IgD-negative memory B cell (primary cell): ENCODE measurements around the gene EFCAB11. TPM values are rescaled to one million over a fixed set of nuclear protein-coding genes. Genes with fewer than 3 reads are reported as not detected.

Experiments used
- H3K27ac Mint-ChIP-seq, 3 donors: one replicate each; pipeline ENCODE4 v1.8.0; 2020 to 2022; ENCODE audit warnings: mild to moderate bottlenecking in 3 of 3, mixed read lengths in 3 of 3, moderate library complexity in 1 of 3
- H3K27me3 Mint-ChIP-seq: one replicate; pipeline ENCODE4 v1.8.0; 2021; ENCODE audit warnings: mixed read lengths
- H3K36me3 Mint-ChIP-seq: one replicate; pipeline ENCODE4 v1.8.0; 2020; ENCODE audit warnings: mild to moderate bottlenecking, mixed read lengths
- H3K4me1 Mint-ChIP-seq, 3 donors: one replicate each; pipeline ENCODE4 v1.8.0; 2020 to 2022; ENCODE audit warnings: mixed read lengths in 3 of 3, mild to moderate bottlenecking in 1 of 3
- H3K4me3 Mint-ChIP-seq, 4 donors: one replicate each; pipeline ENCODE4 v1.8.0; 2020 to 2022; ENCODE audit warnings: mild to moderate bottlenecking in 4 of 4, mixed read lengths in 4 of 4, moderate library complexity in 3 of 4
- H3K9me3 Mint-ChIP-seq, 3 donors: one replicate each; pipeline ENCODE4 v1.8.0; 2020 to 2021; ENCODE audit warnings: mixed read lengths in 3 of 3, mild to moderate bottlenecking in 1 of 3
- polyA plus RNA-seq: library from polyadenylated mRNA; unstranded; fragments of 300-500 nt; fragmentation: Illumina TruSeq; gene quantifications from one replicate; pipeline ENCODE4 v1.2.3, GENCODE V29; 2021

Gene EFCAB11
- polyA plus RNA-seq, 1 donor from 2014 or later = 7.8 TPM

DNA sequence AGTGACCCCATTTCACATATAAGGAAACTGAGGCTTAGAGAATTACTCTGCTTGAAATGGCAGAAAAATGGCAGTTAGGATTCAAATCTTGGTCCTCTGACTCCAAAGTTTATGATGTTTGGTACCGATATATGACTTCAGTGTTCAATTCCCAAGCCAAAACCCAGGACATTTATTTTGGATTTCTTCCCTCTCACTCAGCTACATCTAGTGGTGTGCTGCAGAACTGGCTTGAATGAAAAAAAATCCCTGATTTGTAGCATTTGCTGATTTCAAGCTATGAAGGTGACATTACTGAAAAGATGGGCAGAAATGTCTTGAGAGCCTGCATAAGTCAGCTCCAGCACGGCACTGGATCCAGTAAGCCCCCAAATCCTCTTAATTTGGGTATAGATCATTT lies 106.4 kb downstream of the EFCAB11 start:
- no peaks in the 10 kb centered on the region for H3K27me3 Mint-ChIP-seq
- H3K9me3 Mint-ChIP-seq = peaks cover 4 to 5% (median 5%) of the 10 kb centered on the region in 3 donors
- no peak overlapping the region for H3K27ac Mint-ChIP-seq
- no peaks in the 10 kb centered on the region for H3K4me1 Mint-ChIP-seq
- H3K4me3 Mint-ChIP-seq = no peak overlapping the region
- H3K36me3 Mint-ChIP-seq = peaks cover 8% of the 10 kb centered on the region

DNA sequence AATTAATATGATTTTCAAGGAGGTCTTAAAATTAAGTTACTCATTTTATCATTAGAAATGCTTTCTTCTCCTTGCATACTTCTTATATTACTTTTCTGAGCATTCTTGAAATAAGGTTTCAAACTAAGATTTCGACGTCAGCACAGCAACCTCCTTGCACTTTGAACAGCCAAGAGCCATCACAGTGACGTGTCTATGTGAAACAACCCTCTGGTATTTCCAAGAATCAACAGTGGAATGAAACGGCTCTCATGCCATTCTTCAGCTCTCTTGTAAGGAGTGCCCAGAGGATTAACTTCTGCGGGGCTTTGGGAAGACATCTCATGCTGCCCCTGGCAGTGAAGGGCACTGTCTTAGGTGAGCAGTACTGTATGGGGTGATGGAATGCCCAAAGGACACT lies 109.2 kb downstream of the EFCAB11 start:
- H3K27me3 Mint-ChIP-seq = no peaks in the 10 kb centered on the region
- no peak overlapping the region for H3K27ac Mint-ChIP-seq
- H3K9me3 Mint-ChIP-seq = peaks cover 4 to 5% (median 5%) of the 10 kb centered on the region in 3 donors
- no peak overlapping the region for H3K4me3 Mint-ChIP-seq
- H3K4me1 Mint-ChIP-seq = peaks cover 0 to 2% (median 0%) of the 10 kb centered on the region in 3 donors
- H3K36me3 Mint-ChIP-seq = peaks cover 10% of the 10 kb centered on the region

DNA sequence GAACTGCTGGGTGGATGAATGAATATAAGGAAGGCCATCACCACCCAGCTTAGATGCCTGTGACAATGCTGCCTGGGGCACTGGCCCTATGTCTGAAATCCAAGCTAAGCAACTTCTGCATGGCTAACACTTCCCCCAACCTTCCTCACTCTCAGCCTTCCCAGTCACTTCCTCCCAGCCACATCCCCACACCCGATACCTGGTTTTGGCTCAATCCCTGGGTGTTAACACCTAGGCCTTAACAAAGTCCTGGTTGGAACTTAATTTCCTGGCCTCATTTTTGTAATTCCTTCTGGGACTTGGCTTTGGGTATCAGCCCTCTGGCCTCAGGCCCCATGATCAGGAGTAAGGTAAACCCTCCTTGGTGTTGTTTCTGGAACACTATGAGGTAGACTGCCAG lies 110.0 kb downstream of the EFCAB11 start:
- peaks cover 0 to 2% (median 0%) of the 10 kb centered on the region in 3 donors for H3K4me1 Mint-ChIP-seq
- no peak overlapping the region for H3K27ac Mint-ChIP-seq
- peaks cover 10% of the 10 kb centered on the region for H3K36me3 Mint-ChIP-seq
- H3K27me3 Mint-ChIP-seq = no peaks in the 10 kb centered on the region
- peaks cover 4 to 5% (median 5%) of the 10 kb centered on the region in 3 donors for H3K9me3 Mint-ChIP-seq
- no peak overlapping the region for H3K4me3 Mint-ChIP-seq

DNA sequence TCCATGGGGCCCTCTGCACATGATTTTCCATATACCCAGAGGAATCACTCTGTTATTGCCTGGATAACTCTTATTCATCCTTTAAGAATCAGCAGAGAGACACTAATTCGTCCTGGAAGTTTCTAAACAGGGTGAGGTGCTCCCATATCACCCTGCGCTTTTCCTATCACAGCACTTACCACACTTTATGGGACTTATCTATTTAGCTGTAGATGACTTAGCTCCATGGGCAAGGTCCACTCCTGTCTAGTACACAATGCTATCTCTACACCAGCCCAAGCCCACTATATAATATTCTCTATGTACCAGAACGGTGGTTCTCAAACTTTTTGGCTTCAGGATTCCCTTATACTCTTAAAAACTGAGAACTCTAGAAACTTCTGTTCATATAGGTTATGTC lies 111.7 kb downstream of the EFCAB11 start:
- H3K4me3 Mint-ChIP-seq = no peak overlapping the region
- H3K27ac Mint-ChIP-seq = peak overlapping the region in 1 of 3 donors; percentile 12
- peaks cover 0 to 2% (median 0%) of the 10 kb centered on the region in 3 donors for H3K4me1 Mint-ChIP-seq
- peaks cover 7 to 9% (median 8%) of the 10 kb centered on the region in 3 donors for H3K9me3 Mint-ChIP-seq
- H3K27me3 Mint-ChIP-seq = no peaks in the 10 kb centered on the region
- H3K36me3 Mint-ChIP-seq = peaks cover 8% of the 10 kb centered on the region

DNA sequence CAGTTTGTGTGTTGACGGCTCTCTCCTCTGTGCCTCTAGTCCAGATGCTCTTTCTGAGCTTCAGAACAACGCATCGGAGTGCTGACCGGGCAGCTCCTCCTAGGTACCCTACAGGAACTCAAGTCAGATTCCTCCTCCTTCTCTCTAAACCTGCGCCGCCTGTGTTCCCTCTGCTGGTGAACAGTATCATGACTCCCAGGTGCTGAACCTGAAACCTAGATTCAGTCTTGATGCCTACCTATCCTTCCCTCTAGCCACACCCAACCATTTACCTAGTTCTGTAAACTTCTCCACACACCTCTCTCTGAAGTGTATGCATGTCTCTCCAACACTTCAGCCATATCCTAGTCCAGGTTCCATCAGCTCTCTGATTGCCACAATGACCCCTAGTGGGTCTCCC lies 112.7 kb downstream of the EFCAB11 start:
- Mint-ChIP-seq H3K36me3 (peaks cover 8% of the 10 kb centered on the region), H3K4me3 (no peak overlapping the region), H3K27ac (no peak overlapping the region), H3K9me3 (peaks cover 4 to 9% (median 8%) of the 10 kb centered on the region in 3 donors), H3K4me1 (peaks cover 0 to 2% (median 0%) of the 10 kb centered on the region in 3 donors), H3K27me3 (no peaks in the 10 kb centered on the region)

DNA sequence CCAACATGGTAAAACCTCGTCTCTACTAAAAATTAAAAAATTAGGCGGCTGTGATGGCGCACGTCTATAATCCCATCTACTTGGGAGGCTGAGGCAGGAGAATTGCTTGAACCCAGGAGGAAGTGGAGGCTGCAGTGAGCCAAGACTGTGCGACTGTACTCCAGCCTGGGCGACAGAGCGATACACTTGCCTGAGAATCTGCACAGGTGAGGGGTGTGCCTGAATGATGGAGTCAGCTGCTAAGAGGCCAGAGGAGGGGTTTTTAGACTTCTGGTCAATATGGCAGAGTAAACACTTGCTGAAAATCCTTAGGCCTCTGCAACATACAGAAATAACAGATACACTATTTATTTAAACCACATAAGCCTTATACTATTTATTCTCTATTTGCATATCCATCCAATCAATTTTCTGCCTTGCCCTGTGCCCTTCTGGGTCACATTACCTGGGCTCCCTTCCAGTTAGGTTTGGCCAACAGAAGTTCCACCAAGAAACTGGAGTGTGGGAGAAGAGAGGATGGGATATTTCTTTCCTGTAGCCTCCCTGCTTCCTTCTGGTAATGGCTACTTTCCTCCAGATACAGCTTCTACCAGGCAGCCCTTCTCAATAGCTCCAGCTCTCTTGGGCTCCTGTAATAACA lies 117.6 kb downstream of the EFCAB11 start:
- Mint-ChIP-seq H3K27me3 (no peaks in the 10 kb centered on the region), H3K4me1 (peaks cover 0 to 1% (median 0%) of the 10 kb centered on the region in 3 donors), H3K36me3 (peaks cover 5% of the 10 kb centered on the region), H3K9me3 (peaks cover 3 to 4% (median 3%) of the 10 kb centered on the region in 3 donors), H3K4me3 (no peak overlapping the region), H3K27ac (no peak overlapping the region)

DNA sequence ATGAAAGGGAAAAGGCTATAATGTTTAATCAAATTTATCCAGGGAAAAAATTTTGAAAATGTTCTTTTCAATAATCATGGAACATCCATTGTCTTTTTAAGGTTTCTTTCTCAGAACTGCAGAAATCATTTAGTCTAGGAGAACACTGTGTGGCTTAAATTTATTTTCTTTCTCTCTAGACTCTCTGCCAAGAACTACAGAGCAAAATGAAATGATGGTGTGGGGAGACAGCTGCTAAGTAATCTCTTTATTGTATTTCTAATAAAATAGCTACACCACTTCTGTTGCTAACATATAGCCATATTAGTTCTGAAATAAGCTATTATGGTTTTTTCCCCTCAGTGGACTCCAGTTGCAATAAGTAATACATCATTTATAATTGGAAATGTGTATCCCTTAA lies 120.9 kb downstream of the EFCAB11 start:
- no peak overlapping the region for H3K4me3 Mint-ChIP-seq
- no peak overlapping the region for H3K27ac Mint-ChIP-seq
- peaks cover 0 to 4% (median under 1%) of the 10 kb centered on the region in 3 donors for H3K9me3 Mint-ChIP-seq
- H3K27me3 Mint-ChIP-seq = no peaks in the 10 kb centered on the region
- H3K36me3 Mint-ChIP-seq = peaks cover 5% of the 10 kb centered on the region
- no peaks in the 10 kb centered on the region for H3K4me1 Mint-ChIP-seq

DNA sequence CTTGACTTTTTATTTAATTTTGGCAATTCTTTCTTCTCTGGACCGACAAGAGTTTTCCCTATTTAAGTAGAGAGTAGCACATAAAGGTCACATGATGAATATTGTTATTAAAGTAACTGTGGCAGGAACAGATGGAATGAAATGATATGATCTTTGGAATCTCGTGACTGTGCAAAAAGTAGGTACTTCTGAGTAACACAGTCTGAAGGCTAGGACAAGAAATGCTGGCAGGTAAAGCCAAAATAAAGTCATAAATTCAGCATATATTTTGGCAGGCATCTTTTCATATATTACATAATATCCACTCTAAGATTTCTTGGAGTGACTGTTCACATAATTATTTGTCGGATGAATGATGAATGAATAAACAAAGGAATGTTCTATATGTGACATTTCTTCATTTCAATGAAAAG lies 121.4 kb downstream of the EFCAB11 start:
- no peak overlapping the region for H3K27ac Mint-ChIP-seq
- peaks cover 5% of the 10 kb centered on the region for H3K36me3 Mint-ChIP-seq
- no peak overlapping the region for H3K4me3 Mint-ChIP-seq

DNA sequence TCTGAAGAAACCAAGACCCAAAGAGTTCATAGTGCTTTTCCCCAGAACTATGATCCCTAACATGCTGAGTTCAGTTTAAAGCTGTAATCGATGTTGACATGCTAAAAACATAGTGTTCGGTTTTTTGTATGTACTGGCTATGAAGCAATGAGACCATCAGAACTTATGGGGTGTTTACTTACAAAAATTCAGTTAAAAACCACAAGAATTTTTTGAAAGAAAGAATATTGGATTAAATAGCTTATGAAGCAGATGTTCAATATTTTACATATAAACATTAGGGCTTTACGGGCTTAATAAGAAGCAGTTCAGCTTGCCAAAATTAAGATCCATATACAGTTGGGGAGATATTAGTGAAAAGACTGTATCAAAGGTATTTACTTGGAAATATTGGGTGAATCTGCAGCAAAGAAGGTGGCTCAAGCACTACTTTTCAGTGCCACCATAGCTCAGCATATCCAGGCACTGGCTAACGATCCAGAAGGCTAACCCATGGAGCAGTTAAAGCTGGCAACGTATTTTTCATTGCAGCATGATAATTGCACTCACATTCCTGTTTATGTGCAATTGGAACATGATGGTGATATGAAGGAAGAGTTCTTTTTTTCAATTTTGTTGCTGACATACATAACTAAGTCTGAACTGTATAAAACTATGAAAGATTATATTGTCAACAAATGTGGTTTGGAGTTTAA lies 125.9 kb downstream of the EFCAB11 start:
- Mint-ChIP-seq H3K9me3 (peaks cover 4 to 6% (median 4%) of the 10 kb centered on the region in 3 donors), H3K27me3 (no peaks in the 10 kb centered on the region), H3K4me1 (no peaks in the 10 kb centered on the region), H3K4me3 (no peak overlapping the region), H3K36me3 (peaks cover 6% of the 10 kb centered on the region), H3K27ac (no peak overlapping the region)

More for the DNA sequence above, 121.4 kb downstream of the EFCAB11 start:
- no peaks in the 10 kb centered on the region for H3K4me1 Mint-ChIP-seq
- no peaks in the 10 kb centered on the region for H3K27me3 Mint-ChIP-seq
- H3K9me3 Mint-ChIP-seq = peaks cover 0 to 2% (median 0%) of the 10 kb centered on the region in 3 donors

DNA sequence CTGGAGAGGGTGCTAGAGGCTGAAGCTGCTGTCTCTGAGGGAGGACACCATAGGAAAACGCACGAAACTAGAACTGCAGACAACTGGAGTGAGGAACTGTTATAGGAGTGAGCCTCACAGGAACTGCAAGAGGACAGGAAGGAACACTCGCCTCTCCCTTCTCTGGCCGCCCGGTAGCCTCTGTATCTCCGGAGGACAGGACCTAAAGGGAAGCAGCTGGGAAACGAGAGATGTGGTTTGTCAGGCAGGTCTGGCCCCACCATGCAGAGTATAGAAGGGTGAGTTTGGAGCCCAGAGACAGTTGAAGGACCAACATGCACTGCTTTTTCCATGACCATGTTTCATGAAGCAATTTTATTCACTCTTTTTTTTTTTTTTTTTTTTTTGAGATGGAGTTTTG lies 127.3 kb downstream of the EFCAB11 start:
- H3K27me3 Mint-ChIP-seq = no peaks in the 10 kb centered on the region

DNA sequence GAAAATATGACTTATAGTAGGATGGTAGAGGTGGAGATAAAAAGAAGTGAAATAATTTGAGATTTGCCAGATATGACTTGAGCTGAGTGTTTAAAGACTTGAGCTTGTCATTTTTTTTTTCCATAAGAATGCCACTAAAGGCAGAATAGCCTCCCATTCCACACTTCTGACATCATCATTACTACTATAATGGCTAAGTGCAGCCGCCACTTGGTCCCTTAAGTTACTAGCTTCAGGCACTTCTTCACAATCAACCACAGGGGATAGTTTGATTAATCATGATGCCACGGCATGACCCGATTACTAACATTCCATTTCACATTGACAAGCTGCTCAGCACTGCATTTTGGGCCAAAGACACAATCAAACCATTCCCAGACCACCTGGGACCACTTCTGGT lies 127.9 kb downstream of the EFCAB11 start:
- H3K27ac Mint-ChIP-seq = no peak overlapping the region
- H3K9me3 Mint-ChIP-seq = peaks cover 6 to 12% (median 10%) of the 10 kb centered on the region in 3 donors
- H3K4me3 Mint-ChIP-seq = no peak overlapping the region
- peaks cover 5% of the 10 kb centered on the region for H3K36me3 Mint-ChIP-seq
- H3K27me3 Mint-ChIP-seq = no peaks in the 10 kb centered on the region
- H3K4me1 Mint-ChIP-seq = no peaks in the 10 kb centered on the region

More for the DNA sequence above, 127.3 kb downstream of the EFCAB11 start:
- Mint-ChIP-seq H3K36me3 (peaks cover 5% of the 10 kb centered on the region), H3K9me3 (peaks cover 6 to 12% (median 10%) of the 10 kb centered on the region in 3 donors), H3K4me1 (no peaks in the 10 kb centered on the region), H3K27ac (no peak overlapping the region), H3K4me3 (no peak overlapping the region)

DNA sequence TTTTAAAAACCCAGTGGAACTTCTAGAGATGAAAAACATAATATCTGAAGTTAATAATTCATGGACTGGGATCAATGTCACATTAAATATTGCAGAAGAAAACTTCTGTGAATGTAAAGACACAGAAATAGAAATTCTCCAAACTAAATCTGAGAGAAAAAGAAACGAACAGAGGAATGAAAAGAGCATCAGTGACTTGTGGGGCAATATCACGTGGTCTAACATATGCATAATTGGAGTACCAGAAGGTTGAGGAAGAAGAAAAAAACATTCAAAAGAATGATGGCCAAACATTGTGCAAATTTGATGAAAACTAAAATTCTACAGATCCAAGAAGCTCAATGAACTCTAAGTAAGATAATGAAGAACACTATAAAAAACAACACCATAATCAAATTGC lies 130.8 kb downstream of the EFCAB11 start:
- Mint-ChIP-seq H3K27ac (peak overlapping the region in 1 of 3 donors; percentile 48), H3K4me1 (no peaks in the 10 kb centered on the region), H3K9me3 (peaks cover 6 to 12% (median 10%) of the 10 kb centered on the region in 3 donors), H3K36me3 (peaks cover 5% of the 10 kb centered on the region), H3K27me3 (no peaks in the 10 kb centered on the region), H3K4me3 (no peak overlapping the region)

DNA sequence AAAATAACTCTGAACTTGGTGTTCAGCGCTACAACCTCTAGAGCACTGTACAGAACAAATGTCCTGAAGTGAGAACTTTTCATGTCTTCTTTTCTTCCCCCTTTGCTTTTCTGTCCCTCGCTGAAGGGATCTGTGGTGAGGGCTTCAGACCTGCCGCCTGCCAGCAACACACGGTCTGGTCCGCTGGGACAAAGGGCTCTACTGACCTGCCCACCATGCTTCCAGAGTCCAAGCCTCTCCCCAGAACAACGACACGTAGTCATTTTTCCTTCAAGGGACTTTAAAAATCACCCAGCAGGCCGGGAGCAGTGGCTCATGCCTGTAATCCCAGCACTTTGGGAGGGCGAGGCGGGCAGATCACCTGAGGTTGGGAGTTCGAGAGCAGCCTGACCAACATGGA lies 140.4 kb downstream of the EFCAB11 start:
- no peaks in the 10 kb centered on the region for H3K27me3 Mint-ChIP-seq
- no peaks in the 10 kb centered on the region for H3K9me3 Mint-ChIP-seq
- H3K36me3 Mint-ChIP-seq = peaks cover 2% of the 10 kb centered on the region
- no peaks in the 10 kb centered on the region for H3K4me1 Mint-ChIP-seq
- H3K4me3 Mint-ChIP-seq = no peak overlapping the region
- no peak overlapping the region for H3K27ac Mint-ChIP-seq

DNA sequence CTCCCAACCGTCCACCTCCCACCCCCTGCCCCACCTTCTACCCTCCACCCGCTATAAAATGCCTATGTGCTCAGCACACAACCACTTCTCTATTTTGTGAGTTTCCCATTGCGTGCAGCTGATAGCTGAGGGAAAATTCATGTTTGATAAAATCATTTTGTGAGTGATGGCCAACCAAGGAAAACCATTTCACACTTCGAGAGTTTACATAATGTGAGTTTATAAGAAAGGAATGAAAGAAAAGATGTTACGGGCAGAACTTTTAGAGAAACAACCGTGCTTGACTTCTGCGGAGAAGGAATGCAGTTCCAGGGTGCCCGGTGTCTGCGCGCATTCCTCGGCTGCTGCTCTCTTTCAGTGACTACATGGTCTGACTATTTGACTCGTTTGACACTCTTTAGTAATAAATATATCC lies 140.9 kb downstream of the EFCAB11 start:
- H3K36me3 Mint-ChIP-seq = peaks cover 2% of the 10 kb centered on the region
- no peak overlapping the region for H3K27ac Mint-ChIP-seq
- no peaks in the 10 kb centered on the region for H3K9me3 Mint-ChIP-seq
- H3K4me3 Mint-ChIP-seq = no peak overlapping the region
- no peaks in the 10 kb centered on the region for H3K27me3 Mint-ChIP-seq
- no peaks in the 10 kb centered on the region for H3K4me1 Mint-ChIP-seq

DNA sequence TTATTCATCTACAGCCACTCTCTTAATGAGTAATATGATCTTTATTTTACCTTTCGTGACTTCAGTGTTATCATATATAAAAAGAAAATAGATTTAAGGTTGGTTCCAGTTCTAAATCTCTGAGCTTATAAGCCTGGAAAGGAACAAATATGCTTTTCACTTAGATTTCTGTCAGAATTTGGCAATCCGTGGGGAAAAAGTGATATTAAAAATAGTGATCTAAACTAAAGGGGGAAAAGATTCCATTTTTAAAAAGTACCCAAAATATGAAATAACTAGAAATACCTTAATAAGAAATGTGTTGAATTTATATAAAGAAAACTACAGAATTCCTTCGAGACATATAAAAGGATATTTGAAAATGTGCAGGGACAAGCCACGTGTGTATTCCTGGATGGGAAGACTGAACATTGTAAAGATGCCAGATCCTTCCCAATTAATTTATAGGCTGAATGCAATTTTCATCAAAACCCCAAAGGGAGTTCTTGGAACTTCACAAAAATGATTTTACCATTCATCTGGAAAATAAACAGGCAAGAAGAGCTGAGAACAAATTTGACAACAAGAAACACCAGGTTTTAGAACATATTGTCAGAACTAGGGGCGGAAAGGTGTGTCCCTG lies 142.5 kb downstream of the EFCAB11 start:
- H3K36me3 Mint-ChIP-seq = no peaks in the 10 kb centered on the region
- H3K27ac Mint-ChIP-seq = no peak overlapping the region
- H3K4me3 Mint-ChIP-seq = no peak overlapping the region
- H3K27me3 Mint-ChIP-seq = no peaks in the 10 kb centered on the region
- H3K9me3 Mint-ChIP-seq = no peaks in the 10 kb centered on the region
- no peaks in the 10 kb centered on the region for H3K4me1 Mint-ChIP-seq
